Common myeloid progenitor, CD34-positive (primary cell): ENCODE measurements around the gene DAG1.

Experiments
- CTCF ChIA-PET: fragments of 350-600 bp; sonication (Branson Sonifier 250); formaldehyde crosslinking; loops from one replicate; lab custom pipeline; 2021; ENCODE audit warnings: antibody characterized with exemption; lab: Charles Lee
- POLR2A ChIA-PET: fragments of 350-600 bp; sonication (Branson Sonifier 250); formaldehyde crosslinking; loops from one replicate; lab custom pipeline; 2021; ENCODE audit warnings: antibody characterized with exemption; lab: Charles Lee
- DNase-seq, 3 donors: peaks; one replicate each; pipeline versions ENCODE4 v3.0.0 to v3.0.0-alpha.2; 2013
- H3K27ac ChIP-seq, 2 experiments: 1 replicate in 1 of 2; 2 replicates in 1 of 2; pipeline ENCODE4 v1.7.0; 2013; ENCODE audit warnings: inconsistent platforms in 2 of 2, low read length in 2 of 2, mild to moderate bottlenecking in 2 of 2, low read depth in 1 of 2, moderate library complexity in 1 of 2; ENCODE audit not compliant: severe bottlenecking in 2 of 2, insufficient read depth in 1 of 2, poor library complexity in 1 of 2
- H3K27me3 ChIP-seq, 5 experiments: replicated peaks in 2 of 5; 1 replicate in 3 of 5; 2 replicates in 2 of 5; pipeline versions ENCODE4 v1.6.1 to v1.7.0; 2013; ENCODE audit warnings: low read length in 4 of 5, mild to moderate bottlenecking in 2 of 5, moderate library complexity in 2 of 5, inconsistent platforms in 1 of 5; ENCODE audit not compliant: insufficient read depth in 5 of 5, control insufficient read depth in 4 of 5
- H3K36me3 ChIP-seq, 4 experiments: 1 replicate in 2 of 4; 2 replicates in 2 of 4; pipeline versions ENCODE4 v1.6.1 to v1.7.0; 2013; ENCODE audit warnings: low read length in 3 of 4, control low read depth in 1 of 4, mild to moderate bottlenecking in 1 of 4; ENCODE audit not compliant: control insufficient read depth in 4 of 4, insufficient read depth in 4 of 4
- H3K4me1 ChIP-seq, 4 experiments: 1 replicate in 3 of 4; 2 replicates in 1 of 4; pipeline versions ENCODE4 v1.6.1 to v1.7.1; 2013; ENCODE audit warnings: low read length in 3 of 4, mild to moderate bottlenecking in 3 of 4, control low read depth in 1 of 4, inconsistent platforms in 1 of 4, moderate library complexity in 1 of 4; ENCODE audit not compliant: control insufficient read depth in 4 of 4, insufficient read depth in 4 of 4; ENCODE audit errors: control extremely low read depth in 1 of 4
- H3K4me3 ChIP-seq, 7 experiments: 1 replicate in 4 of 7; 2 replicates in 3 of 7; pipeline versions ENCODE4 v1.5.1 to v1.7.0; 2013; ENCODE audit warnings: mild to moderate bottlenecking in 7 of 7, low read length in 6 of 7, moderate library complexity in 6 of 7, inconsistent platforms in 2 of 7, low read depth in 2 of 7, control low read depth in 1 of 7; ENCODE audit not compliant: insufficient read depth in 4 of 7, control insufficient read depth in 1 of 7; ENCODE audit errors: extremely low read depth in 1 of 7
- H3K9me3 ChIP-seq, 5 experiments: 1 replicate in 4 of 5; 2 replicates in 1 of 5; pipeline versions ENCODE4 v1.6.1 to v1.7.1; 2013; ENCODE audit warnings: low read length in 4 of 5, mild to moderate bottlenecking in 2 of 5, inconsistent platforms in 1 of 5, low read depth in 1 of 5, moderate library complexity in 1 of 5; ENCODE audit not compliant: control insufficient read depth in 4 of 5, insufficient read depth in 2 of 5; ENCODE audit errors: control extremely low read depth in 1 of 5
- WGBS: methylation state at CpG from one replicate; pipeline ENCODE4 v1.1.5; 2013; ENCODE audit not compliant: insufficient coverage; 5-methylcytosine and 5-hydroxymethylcytosine counted together

The DAG1 gene

GRCh38 chr3:49511639-49512038 lies 41.6 kb downstream of the DAG1 start:
- Histone ChIP-seq H3K9me3 (no peaks in the 10 kb centered on the region), H3K27me3 (no peaks in the 10 kb centered on the region), H3K27ac (no peak overlapping the region), H3K4me3 (no peak overlapping the region), H3K36me3 (peaks cover 0 to 23% (median 3%) of the 10 kb centered on the region in 4 experiments), H3K4me1 (no peaks in the 10 kb centered on the region)
- no CpG with 5 or more reads among the region's 2 CpGs for whole genome bisulfite sequencing
- POLR2A ChIA-PET, result interaction anchor here (0.7 kb wide), 1 partner anchor 48 kb away, joined by 5 read pairs; no protein-coding TSS in a partner anchor
- no peak for DNase-seq
- CTCF ChIA-PET, result interaction anchor here (0.8 to 1.1 kb wide), 2 partner anchors 10 to 23 kb away, joined by 3 read pairs; no protein-coding TSS in a partner anchor

GRCh38 chr3:49512781-49513355 lies 42.8 kb downstream of the DAG1 start:
- POLR2A ChIA-PET, result no interaction called here
- WGBS, result no CpG with 5 or more reads among the region's 1 CpG
- DNase-seq, result no peak
- no peaks in the 10 kb centered on the region for H3K27me3 ChIP-seq
- H3K27ac ChIP-seq, result no peak overlapping the region
- CTCF ChIA-PET, result no interaction called here
- H3K4me1 ChIP-seq, result no peaks in the 10 kb centered on the region
- no peaks in the 10 kb centered on the region for H3K9me3 ChIP-seq
- peaks cover 0 to 27% (median 10%) of the 10 kb centered on the region in 4 experiments for H3K36me3 ChIP-seq
- no peak overlapping the region for H3K4me3 ChIP-seq

- no peak overlapping the region for H3K4me3 ChIP-seq
- H3K36me3 ChIP-seq, result peaks cover 0 to 27% (median 11%) of the 10 kb centered on the region in 4 experiments
- POLR2A ChIA-PET, result no interaction called here
- no peaks in the 10 kb centered on the region for H3K27me3 ChIP-seq
- no peaks in the 10 kb centered on the region for H3K9me3 ChIP-seq
- no peak for DNase-seq
- 98% methylated on average over 4 of the region's 4 CpGs for WGBS
- H3K27ac ChIP-seq, result no peak overlapping the region
- H3K4me1 ChIP-seq, result no peaks in the 10 kb centered on the region
- CTCF ChIA-PET, result no interaction called here
These were observed 43.5 kb downstream of the DAG1 start for GRCh38 chr3:49513494-49514124.

- Histone ChIP-seq H3K4me1 (peaks cover 0 to 5% (median 0%) of the 10 kb centered on the region in 4 experiments), H3K4me3 (no peak overlapping the region), H3K27ac (no peak overlapping the region), H3K9me3 (no peaks in the 10 kb centered on the region), H3K36me3 (peaks cover 0 to 14% (median 8%) of the 10 kb centered on the region in 4 experiments), H3K27me3 (no peaks in the 10 kb centered on the region)
- ChIA-PET POLR2A (interaction anchor here (1.2 kb wide), 1 partner anchor 50 kb away, joined by 3 read pairs; no protein-coding TSS in a partner anchor), CTCF (interaction anchor here (0.6 kb wide), 1 partner anchor 12 kb away, joined by 3 read pairs; no protein-coding TSS in a partner anchor)
- no peak for DNase-seq
- 100% methylated on average over 2 of the region's 3 CpGs for WGBS
These were observed 47.9 kb downstream of the DAG1 start for GRCh38 chr3:49518016-49518415.

- H3K36me3 ChIP-seq, result peaks cover 0 to 9% (median 8%) of the 10 kb centered on the region in 4 experiments
- no peak overlapping the region for H3K27ac ChIP-seq
- peaks cover 0 to 5% (median 0%) of the 10 kb centered on the region in 4 experiments for H3K4me1 ChIP-seq
- whole genome bisulfite sequencing, result 100% methylated on average over 5 of the region's 5 CpGs
- no peak overlapping the region for H3K4me3 ChIP-seq
- no peaks in the 10 kb centered on the region for H3K9me3 ChIP-seq
- ChIA-PET CTCF (interaction anchor here (0.6 kb wide), 1 partner anchor 11 kb away, joined by 3 read pairs; no protein-coding TSS in a partner anchor), POLR2A (interaction anchor here (1.2 kb wide), 1 partner anchor 49 kb away, joined by 3 read pairs; no protein-coding TSS in a partner anchor)
- DNase-seq, result no peak
- no peaks in the 10 kb centered on the region for H3K27me3 ChIP-seq
These were observed 48.4 kb downstream of the DAG1 start for GRCh38 chr3:49518441-49518840.

GRCh38 chr3:49519296-49519695 lies 49.2 kb downstream of the DAG1 start:
- POLR2A ChIA-PET, result interaction anchor here (1.2 kb wide), 1 partner anchor 48 kb away, joined by 3 read pairs; no protein-coding TSS in a partner anchor
- Histone ChIP-seq H3K4me1 (peaks cover 0 to 5% (median 4%) of the 10 kb centered on the region in 4 experiments), H3K4me3 (no peak overlapping the region), H3K36me3 (peaks cover 0 to 9% (median 8%) of the 10 kb centered on the region in 4 experiments), H3K27ac (no peak overlapping the region), H3K9me3 (no peaks in the 10 kb centered on the region), H3K27me3 (no peaks in the 10 kb centered on the region)
- DNase-seq, result no peak
- CTCF ChIA-PET, result interaction anchor here (0.9 kb wide), 1 partner anchor 17 kb away, joined by 3 read pairs; no protein-coding TSS in a partner anchor
- WGBS, result 100% methylated on average over 2 of the region's 6 CpGs
